Anterior cingulate cortex (tissue), 58 donors: ENCODE measurements around the gene PRR20C.
"Not testable (repeated sequence)": the region's sequence is repeated elsewhere in the genome, so short reads cannot be mapped to it uniquely, and the experiment has no call there.

ENCODE experiments used
- DNase-seq, 58 donors: peaks; one replicate each; lab custom pipeline; 2025; lab: John Stamatoyannopoulos, UW

The PRR20C gene

DNA sequence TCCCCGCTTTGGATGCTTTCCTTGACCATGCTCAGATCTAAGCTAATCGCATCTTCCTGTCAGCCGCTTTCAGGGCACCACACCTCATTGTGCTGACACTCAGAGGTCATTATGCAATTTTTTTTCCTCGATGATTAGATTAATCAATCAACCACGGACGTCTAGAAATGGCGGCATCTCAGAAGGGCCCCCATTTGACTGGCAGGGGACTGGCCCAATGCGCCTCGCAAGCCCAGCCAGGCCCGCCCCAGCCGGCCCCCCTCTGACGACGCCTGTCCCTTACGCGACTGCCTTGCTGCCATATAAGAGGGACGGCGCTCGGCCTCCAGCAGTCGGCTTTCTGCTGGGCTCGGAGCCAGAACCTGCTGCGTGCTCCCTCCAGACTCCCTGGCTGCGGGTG is at the start of gene PRR20C:
TSS of gene PRR20C (plus strand) at position 301 of the 400 bp plus-strand sequence. CDS start 387 bp downstream, outside the sequence.
- not testable (repeated sequence) for DNase-seq

DNA sequence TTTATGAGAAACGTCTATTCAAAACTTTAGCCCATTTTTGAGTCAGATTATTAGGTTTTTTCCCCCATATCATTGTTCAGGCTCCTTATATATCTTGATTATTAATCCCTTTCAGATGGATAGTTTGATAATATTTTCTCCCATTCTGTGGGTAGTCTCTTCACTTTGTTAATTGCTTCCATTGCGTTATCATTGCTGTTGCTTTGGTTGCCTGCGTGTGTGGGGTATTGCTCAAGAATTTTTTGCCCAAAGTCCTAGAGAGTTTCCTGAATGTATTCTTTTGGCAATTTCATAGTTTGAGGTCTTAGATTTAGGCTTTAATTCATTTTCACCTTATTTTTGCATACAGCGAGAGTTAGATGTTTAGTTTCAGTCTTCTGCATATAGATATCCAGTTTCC is 38.9 kb upstream of the PRR20C start:
- no peak for DNase-seq

DNA sequence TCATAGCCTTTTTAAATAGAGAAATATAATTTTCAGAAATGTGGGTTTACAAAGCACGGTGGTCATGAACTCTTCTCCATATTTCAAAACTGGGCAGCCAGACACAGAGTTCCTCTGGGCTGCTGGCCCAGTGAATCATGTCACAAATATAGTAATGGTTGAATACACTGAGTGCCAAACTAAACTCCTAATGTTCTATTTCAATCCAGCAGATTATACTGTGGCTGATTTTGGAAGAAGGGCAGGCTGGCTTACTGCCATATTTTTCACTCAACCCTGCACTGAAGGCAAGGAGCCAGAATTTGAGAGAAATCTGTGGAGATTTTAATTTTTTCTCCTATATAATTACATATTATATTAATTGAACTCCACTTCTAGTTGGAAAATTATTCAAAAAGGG is 30.2 kb upstream of the PRR20C start:
- DNase-seq, result peak in 15 of 58 donors; percentile 4 to 28 (median 11)

DNA sequence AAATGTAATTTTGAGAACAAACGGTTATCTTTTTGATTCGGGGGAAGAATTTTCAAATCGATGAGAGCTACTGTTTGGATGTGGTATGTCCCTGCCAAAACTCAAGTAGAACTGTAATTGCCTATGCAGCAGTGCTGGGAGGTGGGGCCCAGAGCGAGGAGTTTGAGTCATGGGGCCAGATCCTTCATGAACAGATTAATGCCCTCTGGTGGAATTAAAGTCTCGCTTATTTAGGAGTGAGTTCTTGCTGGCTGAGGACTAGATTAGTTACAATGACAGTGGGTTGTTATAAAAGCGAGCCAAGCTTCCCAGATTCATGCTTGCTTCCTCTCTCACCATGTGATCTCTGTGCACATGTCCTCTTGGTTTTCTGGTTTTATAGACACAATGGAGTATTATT is 25.0 kb upstream of the PRR20C start:
- no peak for DNase-seq

DNA sequence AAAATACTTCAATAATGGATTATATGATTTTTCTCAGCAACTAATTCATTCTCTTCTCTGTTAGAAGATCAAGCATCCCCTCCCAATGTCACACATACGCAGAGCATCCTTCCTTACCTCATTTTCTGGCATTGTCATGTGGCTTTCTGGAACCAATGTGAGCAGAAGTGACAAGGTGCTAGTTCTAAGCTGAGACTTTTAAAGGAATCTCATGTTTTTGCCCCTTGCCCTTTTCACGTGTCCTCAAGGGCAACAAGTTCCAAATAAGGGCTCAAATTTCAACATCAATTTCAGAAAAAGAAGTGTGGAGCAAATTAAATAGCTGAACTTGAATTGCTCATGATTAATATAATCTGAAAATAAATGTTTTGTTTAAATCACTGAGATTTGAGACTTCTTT is 17.8 kb upstream of the PRR20C start:
- DNase-seq, result no peak

DNA sequence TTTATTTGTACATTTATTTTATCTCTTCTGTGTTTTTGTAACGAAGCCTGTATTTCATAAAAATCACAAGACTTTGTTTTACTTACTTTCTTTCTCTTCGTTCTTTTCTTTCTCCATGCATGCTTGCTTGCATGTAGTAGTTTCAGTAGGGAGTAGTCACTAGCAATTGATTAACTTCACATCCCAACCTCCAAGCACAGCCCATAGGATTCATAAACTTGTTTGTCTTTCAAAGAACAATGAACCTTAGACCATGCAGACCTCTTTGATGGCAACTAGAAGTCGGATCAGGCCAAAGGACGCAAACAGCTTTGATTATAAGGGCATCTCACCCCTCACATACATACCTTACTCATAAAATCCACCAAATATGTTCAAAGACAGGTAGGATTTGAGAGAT is 16.3 kb upstream of the PRR20C start:
- no peak for DNase-seq

DNA sequence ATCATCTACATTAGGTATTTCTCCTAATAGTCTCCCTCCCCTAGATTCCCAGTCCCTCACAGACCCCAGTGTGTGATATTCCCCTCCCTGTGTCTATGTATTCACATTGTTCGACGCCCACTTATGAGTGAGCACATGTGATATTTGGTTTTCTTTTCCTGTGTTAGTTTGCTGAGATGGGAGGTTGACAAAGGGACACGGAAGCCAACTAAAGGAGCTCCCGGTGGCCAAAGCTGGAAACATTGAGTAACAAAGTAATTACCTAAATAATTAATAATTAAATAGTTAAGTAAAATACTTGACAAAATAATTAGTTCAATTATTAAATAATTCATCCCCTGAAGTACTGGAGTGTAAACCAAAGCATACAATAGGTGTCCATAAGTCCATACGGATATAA is 14.9 kb upstream of the PRR20C start:
- no peak for DNase-seq

DNA sequence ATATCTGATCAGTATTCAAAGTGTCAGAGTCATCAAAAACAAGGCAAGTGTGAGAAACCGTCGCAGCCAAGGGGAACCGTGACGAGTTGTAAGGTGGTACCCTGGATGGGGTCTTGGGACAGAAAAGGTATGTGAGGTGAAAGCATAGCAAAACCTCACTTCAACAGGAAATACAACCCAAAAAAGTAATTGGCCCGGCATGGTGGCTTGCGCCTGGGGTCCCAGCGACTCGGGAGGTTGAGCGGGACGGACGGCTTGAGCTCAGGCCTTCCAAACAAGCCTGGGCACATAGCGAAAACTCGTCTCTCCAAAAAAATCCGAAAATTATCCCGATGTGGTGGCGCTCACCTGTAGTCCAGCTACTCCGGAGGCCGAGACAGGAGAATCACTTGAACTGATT is 14.1 kb upstream of the PRR20C start:
- DNase-seq, result not testable (repeated sequence)

DNA sequence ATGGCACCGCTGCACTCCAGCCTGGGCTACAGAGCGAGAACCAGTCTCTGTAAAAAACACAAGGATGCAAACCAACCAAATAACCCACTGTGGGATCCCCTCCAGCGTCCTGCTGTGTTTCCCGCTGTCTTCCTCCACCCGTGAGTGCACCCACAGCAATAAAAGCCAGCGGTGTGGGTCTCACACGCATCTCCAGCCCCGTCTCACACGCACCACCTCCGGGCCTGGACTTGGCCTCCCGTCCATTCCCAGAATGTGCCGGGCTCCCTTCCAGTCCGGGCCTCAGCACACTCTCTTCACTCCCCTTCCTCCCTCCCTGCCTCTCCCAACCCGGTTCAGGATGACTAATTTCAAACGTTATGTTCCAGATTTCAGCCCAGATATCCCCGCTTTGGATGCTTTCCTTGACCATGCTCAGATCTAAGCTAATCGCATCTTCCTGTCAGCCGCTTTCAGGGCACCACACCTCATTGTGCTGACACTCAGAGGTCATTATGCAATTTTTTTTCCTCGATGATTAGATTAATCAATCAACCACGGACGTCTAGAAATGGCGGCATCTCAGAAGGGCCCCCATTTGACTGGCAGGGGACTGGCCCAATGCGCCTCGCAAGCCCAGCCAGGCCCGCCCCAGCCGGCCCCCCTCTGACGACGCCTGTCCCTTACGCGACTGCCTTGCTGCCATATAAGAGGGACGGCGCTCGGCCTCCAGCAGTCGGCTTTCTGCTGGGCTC is 13.5 kb upstream of the PRR20C start, which contains the start of gene PRR20A:
TSS of gene PRR20A (plus strand) at position 684 of the 734 bp plus-strand sequence. CDS start 387 bp downstream, outside the sequence.
- DNase-seq, result not testable (repeated sequence)

DNA sequence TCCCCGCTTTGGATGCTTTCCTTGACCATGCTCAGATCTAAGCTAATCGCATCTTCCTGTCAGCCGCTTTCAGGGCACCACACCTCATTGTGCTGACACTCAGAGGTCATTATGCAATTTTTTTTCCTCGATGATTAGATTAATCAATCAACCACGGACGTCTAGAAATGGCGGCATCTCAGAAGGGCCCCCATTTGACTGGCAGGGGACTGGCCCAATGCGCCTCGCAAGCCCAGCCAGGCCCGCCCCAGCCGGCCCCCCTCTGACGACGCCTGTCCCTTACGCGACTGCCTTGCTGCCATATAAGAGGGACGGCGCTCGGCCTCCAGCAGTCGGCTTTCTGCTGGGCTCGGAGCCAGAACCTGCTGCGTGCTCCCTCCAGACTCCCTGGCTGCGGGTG is 6.7 kb upstream of the PRR20C start, which contains the start of gene PRR20B:
TSS of gene PRR20B (plus strand) at position 301 of the 400 bp plus-strand sequence. CDS start 387 bp downstream, outside the sequence.
- not testable (repeated sequence) for DNase-seq

DNA sequence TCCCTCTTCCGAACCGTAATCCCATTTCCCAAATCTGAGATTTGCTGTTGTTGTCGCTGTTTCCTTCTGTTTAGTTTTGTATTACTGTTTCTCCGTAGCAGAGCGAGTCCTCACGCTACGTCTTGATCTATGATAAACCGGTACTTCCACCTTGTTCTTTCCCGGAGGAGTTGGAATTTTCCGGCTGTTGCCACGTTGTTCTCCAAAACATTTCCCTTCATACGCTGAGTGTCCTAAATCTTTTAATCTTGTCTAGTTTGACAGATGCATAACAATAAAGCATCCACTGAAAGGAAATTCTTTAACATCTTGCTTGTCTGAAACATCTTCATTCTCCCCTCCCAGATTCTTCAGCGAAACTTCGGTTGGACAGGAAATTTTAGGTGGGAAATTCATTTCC is 5.8 kb upstream of the PRR20C start:
- not testable (repeated sequence) for DNase-seq

DNA sequence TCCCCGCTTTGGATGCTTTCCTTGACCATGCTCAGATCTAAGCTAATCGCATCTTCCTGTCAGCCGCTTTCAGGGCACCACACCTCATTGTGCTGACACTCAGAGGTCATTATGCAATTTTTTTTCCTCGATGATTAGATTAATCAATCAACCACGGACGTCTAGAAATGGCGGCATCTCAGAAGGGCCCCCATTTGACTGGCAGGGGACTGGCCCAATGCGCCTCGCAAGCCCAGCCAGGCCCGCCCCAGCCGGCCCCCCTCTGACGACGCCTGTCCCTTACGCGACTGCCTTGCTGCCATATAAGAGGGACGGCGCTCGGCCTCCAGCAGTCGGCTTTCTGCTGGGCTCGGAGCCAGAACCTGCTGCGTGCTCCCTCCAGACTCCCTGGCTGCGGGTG is 6.5 kb downstream of the PRR20C start, which contains the start of gene PRR20D:
TSS of gene PRR20D (plus strand) at position 301 of the 400 bp plus-strand sequence. CDS start 387 bp downstream, outside the sequence.
- not testable (repeated sequence) for DNase-seq

DNA sequence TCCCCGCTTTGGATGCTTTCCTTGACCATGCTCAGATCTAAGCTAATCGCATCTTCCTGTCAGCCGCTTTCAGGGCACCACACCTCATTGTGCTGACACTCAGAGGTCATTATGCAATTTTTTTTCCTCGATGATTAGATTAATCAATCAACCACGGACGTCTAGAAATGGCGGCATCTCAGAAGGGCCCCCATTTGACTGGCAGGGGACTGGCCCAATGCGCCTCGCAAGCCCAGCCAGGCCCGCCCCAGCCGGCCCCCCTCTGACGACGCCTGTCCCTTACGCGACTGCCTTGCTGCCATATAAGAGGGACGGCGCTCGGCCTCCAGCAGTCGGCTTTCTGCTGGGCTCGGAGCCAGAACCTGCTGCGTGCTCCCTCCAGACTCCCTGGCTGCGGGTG is 13.0 kb downstream of the PRR20C start, which contains the start of gene PRR20E:
TSS of gene PRR20E (plus strand) at position 301 of the 400 bp plus-strand sequence. CDS start 387 bp downstream, outside the sequence.
- DNase-seq, result not testable (repeated sequence)

DNA sequence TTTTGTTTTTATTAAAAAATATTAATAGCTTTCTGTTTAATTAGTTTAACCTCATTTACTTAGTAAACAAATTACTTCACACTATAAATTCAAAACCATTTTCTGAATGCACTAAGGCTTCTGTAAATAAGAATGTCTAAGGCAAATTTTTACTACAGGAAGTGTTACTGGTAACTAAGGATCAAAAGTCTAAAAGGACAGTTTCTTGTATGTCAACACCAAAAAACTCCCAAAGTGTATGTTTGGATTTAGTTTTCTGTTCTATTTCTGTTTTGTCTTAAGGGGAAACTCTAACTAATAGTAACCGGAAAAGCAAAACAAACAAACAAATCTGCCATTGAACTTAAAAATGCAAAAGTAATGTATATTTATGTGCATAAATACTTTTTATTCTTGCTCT is 37.8 kb downstream of the PRR20C start:
- no peak for DNase-seq
